H1 (cell line): ENCODE data around the gene TTLL9. TPM values are rescaled to one million over a fixed set of nuclear protein-coding genes. Genes with fewer than 3 reads are reported as not detected.

Experiments used
- ATF2 ChIP-seq: IDR thresholded peaks from 2 replicates; pipeline ENCODE4 v1.6.1; 2012; ENCODE audit warnings: low read length, inconsistent platforms
- ATF3 ChIP-seq: IDR thresholded peaks from 2 replicates; pipeline ENCODE4 v1.6.1; 2011; ENCODE audit warnings: low read depth, mild to moderate bottlenecking, low read length; ENCODE audit not compliant: insufficient read depth
- BCL11A ChIP-seq, 2 experiments: IDR thresholded peaks; one replicate each; pipeline ENCODE4 v1.6.1; 2011; ENCODE audit warnings: low read depth in 2 of 2, low read length in 2 of 2, mild to moderate bottlenecking in 2 of 2
- CHD1 ChIP-seq: IDR thresholded peaks from 2 replicates; pipeline ENCODE4 v1.6.1; 2012; ENCODE audit warnings: low read depth, low read length, improper control_type of control experiment
- KDM4A ChIP-seq: IDR thresholded peaks from one replicate; pipeline ENCODE4 v1.7.1; 2012; ENCODE audit warnings: low read depth, mild to moderate bottlenecking, moderate library complexity, low read length, inconsistent platforms; ENCODE audit not compliant: severe bottlenecking
- KDM5A ChIP-seq: fragments of 200-600 bp; IDR thresholded peaks from 2 replicates; pipeline ENCODE4 v1.7.1; 2012; ENCODE audit warnings: mild to moderate bottlenecking, low read length, inconsistent platforms, mixed read lengths
- RAD21 ChIP-seq, 2 experiments: IDR thresholded peaks in 1 of 2; conservative IDR thresholded peaks in 1 of 2; 2 replicates each; pipeline ENCODE4 v1.6.1; 2011; ENCODE audit warnings: low read depth in 2 of 2, low read length in 2 of 2, improper control_type of control experiment in 1 of 2, inconsistent platforms in 1 of 2, mild to moderate bottlenecking in 1 of 2, moderate library complexity in 1 of 2
- RBBP5 ChIP-seq: IDR thresholded peaks from 2 replicates; pipeline ENCODE4 v1.7.1; 2012; ENCODE audit warnings: low read depth, mild to moderate bottlenecking, inconsistent platforms, low read length, moderate library complexity, borderline replicate concordance
- SIRT6 ChIP-seq: IDR thresholded peaks from one replicate; pipeline ENCODE4 v1.7.1; 2012; ENCODE audit warnings: low read length, inconsistent platforms
- SIX5 ChIP-seq: IDR thresholded peaks from 2 replicates; pipeline ENCODE4 v1.6.1; 2011; ENCODE audit warnings: mild to moderate bottlenecking, low read depth, low read length
- SP1 ChIP-seq: IDR thresholded peaks from 2 replicates; pipeline ENCODE4 v1.6.1; 2011; ENCODE audit warnings: low read depth, low read length
- TAF1 ChIP-seq: IDR thresholded peaks from 2 replicates; pipeline ENCODE4 v1.6.1; 2011; ENCODE audit warnings: mild to moderate bottlenecking, low read depth, low read length
- YY1 ChIP-seq: IDR thresholded peaks from 2 replicates; pipeline ENCODE4 v1.6.1; 2011; ENCODE audit warnings: low read depth, mild to moderate bottlenecking, low read length
- polyA plus RNA-seq, 7 experiments: library from polyadenylated mRNA; depleted of rRNA in 3 of 7; stranded (reverse) in 5 of 7; unstranded in 2 of 7; fragments of >200 nt in 5 of 7; fragments of 200-250 nt in 2 of 7; gene quantifications; 1 replicate in 5 of 7; 2 replicates in 1 of 7; 4 replicates in 1 of 7; pipeline versions ENCODE4 v1.2.1 to v1.2.3, GENCODE V29; 2011 to 2013; ENCODE audit warnings: missing spikeins in 2 of 7, mixed read lengths in 2 of 7
- total RNA-seq: library from RNA; stranded (reverse); fragmentation: NEBNext Ultra II Directional; extraction: Animal tissue kit (Norgen Biotek cat#: 25700); gene quantifications from 2 replicates; pipeline ENCODE4 v1.2.1, GENCODE V29; 2021

The TTLL9 gene
- total and polyA plus RNA-seq, 2 of the 8 experiments (the other 6 are each of a cell fraction or from before 2014, with no cell fraction given), result 0.06 TPM; not detected in 1

GRCh38 chr20:31861135-31861384 is 9.4 kb upstream of the TTLL9 start (continued):
- TF ChIP-seq RBBP5 (no peak), YY1 (no peak), TAF1 (no peak), SIRT6 (no peak), KDM4A (no peak), KDM5A (no peak), RAD21 (IDR thresholded peaks at IDR 0.05 in 1 of 2, conservative IDR thresholded peaks at IDR 0.05 in 1 of 2; ENCODE audit: low read depth in 2 of 2, low read length in 2 of 2) (no peak), SP1 (no peak), ATF3 (no peak), BCL11A (IDR thresholded peaks at IDR 0.05; ENCODE audit: low read depth in 2 of 2, low read length in 2 of 2) (no peak), ATF2 (no peak), CHD1 (no peak), SIX5 (no peak)
- TF ChIP-seq, all 59 proteins: peak for 3
